Embryonic facial prominence (tissue), 1 donor: ENCODE measurements around the gene MB21D2.
"Not testable (repeated sequence)": the region's sequence is repeated elsewhere in the genome, so short reads cannot be mapped to it uniquely, and the experiment has no call there.

ENCODE experiments used
- DNase-seq: peaks from one replicate; pipeline ENCODE4 v3.0.0-alpha.2; 2016; ENCODE audit errors: extremely low spot score

The MB21D2 gene

GRCh38 chr3:192860454-192860853 is 57.2 kb downstream of the MB21D2 start:
- DNase-seq = no peak

- no peak for DNase-seq
Observed at GRCh38 chr3:192858849-192859585, 58.6 kb downstream of the MB21D2 start.

GRCh38 chr3:192857260-192857661 is 60.4 kb downstream of the MB21D2 start:
- DNase-seq = no peak

GRCh38 chr3:192855434-192855833 is 62.2 kb downstream of the MB21D2 start:
- DNase-seq = no peak

GRCh38 chr3:192851821-192852372 is 65.8 kb downstream of the MB21D2 start:
- DNase-seq = no peak

- no peak for DNase-seq
Observed at GRCh38 chr3:192850451-192850981, 67.1 kb downstream of the MB21D2 start.

GRCh38 chr3:192849821-192850220 is 67.8 kb downstream of the MB21D2 start:
- not testable (repeated sequence) for DNase-seq

- DNase-seq = no peak
Observed at GRCh38 chr3:192848371-192849233, 69.1 kb downstream of the MB21D2 start.

GRCh38 chr3:192847941-192848340 is 69.7 kb downstream of the MB21D2 start:
- DNase-seq = no peak

GRCh38 chr3:192845526-192845855 is 72.2 kb downstream of the MB21D2 start:
- no peak for DNase-seq

GRCh38 chr3:192844836-192845525 is 72.7 kb downstream of the MB21D2 start:
- no peak for DNase-seq

- no peak for DNase-seq
Observed at GRCh38 chr3:192844486-192844765, 73.2 kb downstream of the MB21D2 start.

- no peak for DNase-seq
Observed at GRCh38 chr3:192843723-192844485, 73.8 kb downstream of the MB21D2 start.

GRCh38 chr3:192843119-192843518 is 74.5 kb downstream of the MB21D2 start:
- no peak for DNase-seq

- no peak for DNase-seq
Observed at GRCh38 chr3:192842711-192843110, 74.9 kb downstream of the MB21D2 start.

GRCh38 chr3:192842138-192842537 is 75.5 kb downstream of the MB21D2 start:
- DNase-seq = no peak

GRCh38 chr3:192841428-192841827 is 76.2 kb downstream of the MB21D2 start:
- no peak for DNase-seq

- DNase-seq = no peak
Observed at GRCh38 chr3:192840143-192840836, 77.4 kb downstream of the MB21D2 start.

GRCh38 chr3:192835818-192836815 is 81.5 kb downstream of the MB21D2 start:
- no peak for DNase-seq

- no peak for DNase-seq
Observed at GRCh38 chr3:192834428-192834827, 83.2 kb downstream of the MB21D2 start.
